RPMI7951 (cell line): Measurements from ENCODE around the gene SLC10A3. TPM values are rescaled to one million over a fixed set of nuclear protein-coding genes. Genes with fewer than 3 reads are reported as not detected.
A peak's percentile ranks its signal among the peaks of the same experiment; 100 is the strongest.
"Not testable (repeated sequence)": the region's sequence is repeated elsewhere in the genome, so short reads cannot be mapped to it uniquely, and the experiment has no call there.

Experiments used
- DNase-seq: peaks from one replicate; pipeline ENCODE4 v3.0.0-alpha.2; 2012; ENCODE audit warnings: low read depth
- total RNA-seq: library from RNA; depleted of rRNA; stranded (reverse); fragments of >200 nt; shearing (Covaris generic); gene quantifications from 2 replicates; pipeline ENCODE4 v1.2.3, GENCODE V29; 2014

Gene SLC10A3
- total RNA-seq, 1 experiment from 2014 or later: 19.5 TPM

DNA sequence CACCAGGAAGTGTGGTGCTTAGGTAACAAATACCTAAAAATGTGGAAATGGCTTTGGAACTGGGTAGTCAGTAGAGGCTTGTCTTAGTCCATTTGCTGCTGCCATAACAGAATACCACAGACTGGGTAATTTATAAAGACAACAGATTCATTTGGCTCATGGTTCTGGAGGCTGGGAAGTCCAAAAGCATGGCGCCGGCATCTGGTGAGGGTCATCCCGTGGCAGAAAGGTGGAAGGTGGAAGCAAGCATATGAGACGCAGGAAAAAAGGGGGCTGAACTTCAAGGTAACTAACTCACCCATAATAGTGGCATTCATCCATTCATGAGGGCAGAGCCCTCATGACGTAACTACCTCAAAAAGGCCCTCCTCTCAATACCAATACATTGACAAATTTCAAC lies 19.0 kb upstream of the SLC10A3 start:
- no peak for DNase-seq

DNA sequence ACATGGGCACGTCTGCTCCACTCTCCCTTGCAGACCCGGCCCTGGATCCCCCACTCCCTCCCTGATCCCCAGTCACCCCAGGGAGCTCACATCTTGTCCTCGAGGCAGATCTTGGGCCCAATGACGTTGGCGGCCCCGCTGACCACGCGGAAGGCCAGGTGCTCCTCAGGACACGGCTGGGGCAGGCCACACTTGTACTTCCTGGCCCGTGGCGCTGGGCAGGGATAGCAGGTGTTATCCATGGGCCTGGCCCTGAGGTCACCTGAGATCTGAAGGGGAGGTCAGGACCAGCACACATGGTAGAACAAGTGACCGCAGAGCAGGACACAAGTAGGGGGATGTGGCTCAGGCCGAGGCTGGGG lies 17.9 kb upstream of the SLC10A3 start:
- no peak for DNase-seq

DNA sequence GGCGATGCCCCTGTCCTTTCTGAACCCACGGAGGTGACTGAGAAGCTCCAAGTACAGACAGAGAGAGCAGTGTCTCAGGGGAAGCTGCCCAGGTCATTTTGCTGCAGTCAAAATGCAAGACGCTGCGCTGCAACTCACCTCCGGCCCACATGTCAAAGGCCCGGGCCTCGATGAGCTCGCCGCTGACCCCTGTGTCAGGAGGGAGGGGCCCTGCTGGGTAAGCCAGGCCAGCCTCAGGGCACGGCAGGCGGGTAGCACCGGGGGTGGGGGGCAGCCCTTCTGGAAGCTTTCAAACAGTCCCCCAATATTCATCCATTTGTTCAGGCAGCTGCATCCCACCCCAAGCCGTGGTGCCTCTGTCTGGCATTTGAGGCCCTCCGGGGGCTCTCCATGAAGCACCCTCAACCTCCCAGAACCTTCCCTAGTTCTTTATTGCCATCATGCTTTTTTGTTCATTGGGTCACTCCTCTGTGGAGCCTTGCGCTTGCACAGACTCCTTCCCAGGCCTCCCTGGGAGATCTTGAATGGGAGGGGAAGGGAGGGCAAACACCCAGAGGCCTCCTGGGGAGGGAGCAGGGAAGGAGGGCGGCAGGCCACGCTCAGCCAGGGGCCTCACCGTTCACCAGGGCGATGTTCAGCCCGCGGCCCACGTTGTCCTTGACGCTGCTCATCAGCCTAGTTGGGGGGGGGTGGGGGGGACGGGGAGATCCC lies 17.4 kb upstream of the SLC10A3 start:
- DNase-seq: no peak

DNA sequence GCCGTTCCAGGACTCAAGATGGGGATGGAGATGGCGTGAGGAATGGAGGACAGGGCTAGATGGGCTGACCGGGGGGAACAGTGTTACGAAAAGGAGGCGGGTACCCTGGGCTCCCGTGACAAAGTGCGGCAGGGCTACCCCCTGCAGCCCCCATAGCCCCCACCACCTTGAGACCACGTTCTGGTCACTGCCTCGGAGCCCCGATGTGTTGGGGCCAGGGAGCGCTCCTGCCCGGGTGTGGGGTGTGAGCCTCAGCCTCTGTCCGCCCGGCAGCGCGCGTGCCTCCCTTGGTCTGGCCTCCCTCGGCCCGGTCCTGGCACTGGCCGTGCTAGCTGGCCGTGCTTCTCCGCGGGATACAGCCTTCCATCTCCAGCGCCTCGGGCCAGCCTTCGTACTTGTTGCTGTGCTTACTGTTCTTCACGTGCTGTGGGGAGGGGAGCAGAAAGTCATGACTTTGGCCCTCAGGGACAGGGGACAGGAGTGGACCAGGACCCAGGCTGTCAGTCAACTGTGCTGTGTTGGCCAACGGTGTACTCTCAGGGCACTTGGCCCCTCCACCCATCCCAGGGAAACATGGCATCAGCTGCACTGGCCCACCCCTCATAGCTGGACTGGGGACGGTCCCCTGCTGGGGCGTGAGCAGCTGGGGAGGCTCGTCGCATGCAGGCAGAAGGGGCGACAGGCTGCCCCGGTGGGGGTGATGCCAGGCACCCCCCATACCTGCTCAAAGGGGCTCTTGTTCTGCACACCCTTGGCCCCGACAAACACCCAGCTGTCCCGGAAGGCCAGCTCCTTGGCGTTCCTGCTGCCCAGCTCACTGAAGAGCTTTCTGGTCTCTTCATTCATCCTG lies 16.3 kb upstream of the SLC10A3 start:
- DNase-seq: no peak

DNA sequence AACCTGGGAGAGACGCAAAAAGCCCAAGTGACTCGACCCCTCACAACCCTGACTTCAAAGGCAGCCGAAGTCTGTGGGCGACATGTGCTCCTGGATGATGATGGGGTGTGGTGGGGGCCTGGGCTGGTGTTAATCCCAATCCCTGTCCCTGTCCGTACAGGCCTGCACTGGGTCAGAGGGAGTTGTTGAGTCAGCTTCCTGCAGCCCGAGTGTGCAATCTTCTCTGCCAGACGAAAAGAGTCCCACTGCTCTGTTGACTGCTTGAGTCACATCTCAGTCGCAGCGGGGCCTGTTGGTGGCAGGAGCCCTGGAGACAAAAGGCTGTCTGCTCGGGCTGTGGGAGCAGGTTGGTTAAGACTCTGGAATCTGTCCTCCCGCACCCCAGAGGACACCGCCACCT lies 15.3 kb upstream of the SLC10A3 start:
- no peak for DNase-seq

DNA sequence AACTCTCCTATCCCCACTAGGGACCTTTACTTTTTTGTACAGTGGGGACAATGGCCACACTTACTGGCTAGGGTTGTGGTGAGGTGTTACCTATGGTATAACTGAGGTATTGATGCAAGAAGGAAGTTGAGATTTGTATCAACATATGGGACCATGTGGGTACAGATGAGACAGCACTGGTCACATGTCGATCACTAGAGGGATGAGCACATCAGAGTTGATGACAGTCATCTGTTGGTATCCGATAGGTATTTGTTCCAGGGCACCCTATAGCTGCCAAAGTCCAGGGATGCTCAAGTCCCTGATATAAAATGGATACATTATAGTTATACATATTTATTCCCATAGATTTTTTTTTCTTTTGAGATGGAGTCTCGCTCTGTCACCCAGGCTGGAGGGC lies 12.6 kb upstream of the SLC10A3 start:
- no peak for DNase-seq

DNA sequence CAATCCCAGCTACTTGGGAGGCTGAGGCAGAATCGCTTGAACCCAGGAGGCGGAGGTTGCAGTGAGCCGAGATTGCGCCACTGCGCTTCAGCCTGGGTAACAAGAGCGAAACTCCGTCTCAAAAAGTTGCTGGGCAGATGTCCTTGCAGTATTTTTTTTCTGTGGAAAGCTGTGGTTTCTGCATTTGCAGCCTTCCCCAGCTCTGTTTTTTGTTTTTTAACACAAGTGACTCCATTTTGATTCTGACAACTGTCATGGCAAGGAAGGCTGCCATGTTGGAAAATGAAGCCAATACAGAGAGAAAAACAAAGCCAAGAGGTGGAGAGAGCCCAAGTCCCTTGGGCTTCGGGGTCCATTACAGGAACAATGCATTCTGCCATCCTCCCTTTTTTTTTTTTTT lies 11.7 kb upstream of the SLC10A3 start:
- no peak for DNase-seq

DNA sequence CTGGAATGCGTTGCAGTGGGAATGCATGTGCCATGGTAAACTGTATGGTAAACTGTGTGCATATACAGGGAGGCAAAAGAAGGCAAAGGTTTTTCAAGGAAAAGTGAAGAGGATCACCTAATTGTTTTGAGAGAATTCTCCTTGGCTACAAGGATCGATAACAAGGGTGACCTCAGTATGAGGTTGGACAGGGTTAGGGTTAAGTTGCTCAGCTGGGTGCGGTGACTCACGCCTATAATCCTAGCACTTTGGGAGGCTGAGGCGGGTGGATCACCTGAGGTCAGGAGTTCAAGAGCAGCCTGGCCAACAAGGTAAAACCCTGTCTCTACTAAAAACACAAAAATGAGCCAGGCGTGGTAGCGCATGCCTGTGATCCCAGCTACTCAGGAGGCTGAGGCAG lies 11.0 kb upstream of the SLC10A3 start:
- not testable (repeated sequence) for DNase-seq

DNA sequence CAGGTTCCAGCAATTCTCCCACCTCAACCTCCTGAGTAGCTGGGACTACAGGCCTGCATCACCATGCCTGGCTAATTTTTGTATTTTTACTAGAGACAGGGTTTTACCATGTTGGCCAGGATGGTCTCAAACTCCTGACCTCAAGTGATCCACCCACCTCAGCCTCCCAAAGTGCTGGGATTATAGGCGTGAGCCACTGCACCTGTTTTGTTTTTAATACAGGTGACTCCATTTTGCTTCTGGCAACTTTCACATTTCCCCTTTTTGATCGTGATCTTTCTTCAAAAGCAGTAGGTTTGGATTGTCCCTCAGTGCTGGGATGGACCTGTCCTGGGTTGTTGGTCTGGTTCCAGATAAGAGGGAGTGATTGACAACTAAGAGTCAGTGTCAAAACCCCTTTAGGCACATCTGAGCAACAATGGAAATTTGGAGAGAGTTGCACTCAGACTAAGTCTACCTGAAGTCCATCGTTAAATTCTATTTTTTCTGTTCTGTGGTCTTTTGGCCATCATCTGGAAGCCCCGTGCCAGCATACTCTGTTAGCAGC lies 6.2 kb upstream of the SLC10A3 start:
- not testable (repeated sequence) for DNase-seq

DNA sequence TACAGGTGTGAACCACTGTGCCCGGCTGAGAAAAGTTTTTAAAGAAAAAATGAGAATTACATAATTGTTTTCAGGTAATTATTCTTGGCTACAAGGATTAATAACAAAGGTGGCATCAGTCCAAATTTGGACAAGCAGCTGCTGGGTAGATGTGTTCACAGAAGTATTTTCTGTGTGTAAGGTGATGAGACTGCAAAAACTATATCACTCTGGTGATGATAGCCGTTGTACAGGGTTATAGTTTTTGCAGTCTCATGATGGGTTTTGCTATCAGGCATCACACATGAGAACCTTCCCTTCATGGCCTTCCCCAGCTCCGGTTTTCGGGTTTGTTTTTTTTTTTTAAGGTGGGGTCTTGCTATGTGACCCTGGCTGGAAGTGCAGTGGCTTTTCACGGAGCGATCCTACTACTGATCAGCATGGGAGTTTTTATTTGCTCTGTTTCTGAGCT lies 5.1 kb upstream of the SLC10A3 start:
- DNase-seq: no peak

DNA sequence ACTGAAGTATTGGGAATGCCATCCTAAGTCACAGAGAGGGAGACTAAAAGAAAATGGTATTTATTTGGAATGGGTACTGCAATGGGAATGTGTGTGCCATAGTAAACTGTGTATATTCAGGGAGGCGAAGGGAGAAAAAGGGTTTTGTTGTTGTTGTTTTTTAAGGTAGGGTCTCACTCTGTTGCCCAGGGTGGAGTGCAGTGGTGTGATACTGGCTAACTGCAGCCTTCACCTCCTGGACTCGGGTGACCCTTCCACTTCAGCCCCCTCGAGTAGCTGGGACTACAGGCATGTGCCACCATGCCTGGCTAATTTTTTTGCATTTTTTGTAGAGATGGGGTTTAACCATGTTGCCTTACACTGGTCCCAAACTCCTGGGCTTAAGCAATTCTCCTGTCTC lies 4.3 kb upstream of the SLC10A3 start:
- no peak for DNase-seq

DNA sequence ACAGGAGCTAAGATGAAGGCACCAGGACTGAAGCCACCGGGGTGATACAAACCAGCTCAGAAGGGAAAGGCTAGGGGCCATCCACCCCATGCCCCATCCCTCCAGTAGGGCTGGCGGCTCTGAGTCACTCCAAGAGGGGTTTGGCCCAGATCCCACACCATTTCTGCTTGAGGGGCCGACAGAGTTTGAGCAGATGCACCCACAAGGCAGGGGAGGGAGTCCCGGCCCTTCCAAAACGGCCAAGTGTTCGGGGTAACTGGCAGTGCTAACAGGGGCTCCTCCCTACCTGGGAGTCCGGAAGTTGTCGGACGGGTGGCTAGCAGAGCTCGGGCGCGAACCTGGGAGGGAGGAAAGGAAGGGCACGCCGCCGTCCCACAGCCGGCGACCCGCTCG lies 412 bp downstream of the SLC10A3 start:
- peak; percentile 74 for DNase-seq

DNA sequence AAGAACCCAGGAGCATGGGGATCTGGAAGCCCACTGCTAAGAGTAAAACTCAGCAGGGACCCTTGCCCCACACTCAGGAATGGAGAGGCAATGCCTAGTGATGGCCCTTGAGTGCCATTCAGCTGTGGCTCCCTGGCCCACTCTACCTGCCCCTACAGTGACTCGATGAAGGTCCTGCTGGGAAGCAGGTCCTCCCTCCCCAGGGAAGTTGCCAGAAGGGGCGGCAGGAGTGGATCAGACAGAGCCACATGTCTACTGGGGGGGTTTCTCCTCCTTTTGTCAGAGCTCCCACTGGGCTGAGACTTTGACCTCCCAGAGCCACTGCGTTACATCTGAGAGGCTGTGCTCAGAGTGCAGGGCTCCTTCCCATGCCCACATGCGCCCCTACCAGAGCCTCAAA lies 1.2 kb downstream of the SLC10A3 start:
- DNase-seq: no peak

DNA sequence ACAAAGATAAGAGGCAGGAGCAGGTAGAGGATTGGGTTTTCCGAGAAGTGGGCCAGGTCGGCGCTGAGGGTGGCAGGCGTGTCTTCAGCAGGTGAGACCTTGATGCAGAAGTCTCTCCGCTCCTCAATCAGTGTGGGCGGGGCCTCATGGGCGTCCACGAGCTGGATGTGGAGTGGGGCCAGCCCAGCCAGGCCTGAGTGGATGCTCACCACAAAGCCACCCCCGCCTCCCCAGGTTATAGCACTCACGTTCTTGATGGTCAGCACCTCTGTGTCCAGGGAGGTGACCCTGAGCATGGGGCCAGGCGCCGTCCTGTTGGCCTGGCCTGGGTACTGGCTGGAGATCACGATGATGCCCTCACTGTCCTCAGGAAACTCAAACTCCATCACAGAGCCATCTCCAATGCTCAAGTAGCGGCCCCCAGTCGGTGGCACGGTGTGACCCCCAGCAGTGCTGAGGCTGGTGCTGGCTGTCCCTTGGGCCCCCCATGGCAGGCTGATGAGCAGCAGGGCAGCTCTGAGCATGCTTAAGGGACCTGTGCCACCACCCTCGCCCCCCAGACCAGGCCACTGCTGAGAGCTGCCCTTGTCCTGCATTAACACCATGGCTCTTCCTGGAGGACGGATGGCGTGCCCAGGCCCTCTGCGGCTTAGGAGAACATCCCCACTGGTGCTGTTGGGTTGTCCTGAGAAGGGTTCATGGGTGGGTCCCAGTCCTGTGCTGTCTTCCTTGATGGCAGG lies 1.9 kb downstream of the SLC10A3 start:
- DNase-seq: no peak

DNA sequence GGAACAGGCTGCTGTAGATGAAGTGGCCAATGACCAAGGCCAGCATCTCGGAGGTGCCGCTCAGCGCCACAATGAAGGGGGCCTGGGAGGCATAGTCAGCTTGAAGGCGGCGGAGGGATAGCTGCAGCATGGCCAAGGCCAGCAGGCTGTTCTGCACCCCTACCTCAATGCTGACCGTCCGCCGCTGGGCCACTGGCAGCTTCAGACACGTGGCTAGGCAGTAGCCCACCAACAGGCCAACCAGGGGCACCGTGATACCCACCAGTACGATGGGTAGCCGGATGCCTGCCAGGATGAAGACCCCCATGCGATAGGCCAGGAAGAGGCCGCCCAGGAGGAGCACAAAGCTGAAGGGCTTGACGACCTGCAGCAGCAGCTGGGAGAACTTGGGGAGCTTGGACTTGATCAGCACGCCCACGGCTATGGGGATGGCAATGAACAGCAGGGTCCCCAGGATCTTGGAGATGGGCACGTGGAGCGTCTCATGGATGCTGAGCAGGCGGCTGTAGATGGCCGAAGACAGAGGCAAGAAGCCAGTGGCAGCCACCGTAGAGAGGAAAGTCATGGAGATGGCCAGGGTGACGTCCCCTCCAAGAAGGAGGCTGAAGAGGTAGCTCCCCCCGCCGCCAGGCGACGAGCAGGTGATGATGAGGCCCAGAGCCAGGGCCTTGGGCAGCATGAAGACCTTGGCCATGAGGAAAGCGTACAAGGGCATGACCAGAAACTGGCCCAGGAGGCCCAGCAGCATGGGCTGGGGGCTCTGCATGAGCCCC lies 2.7 kb downstream of the SLC10A3 start:
- DNase-seq: no peak

DNA sequence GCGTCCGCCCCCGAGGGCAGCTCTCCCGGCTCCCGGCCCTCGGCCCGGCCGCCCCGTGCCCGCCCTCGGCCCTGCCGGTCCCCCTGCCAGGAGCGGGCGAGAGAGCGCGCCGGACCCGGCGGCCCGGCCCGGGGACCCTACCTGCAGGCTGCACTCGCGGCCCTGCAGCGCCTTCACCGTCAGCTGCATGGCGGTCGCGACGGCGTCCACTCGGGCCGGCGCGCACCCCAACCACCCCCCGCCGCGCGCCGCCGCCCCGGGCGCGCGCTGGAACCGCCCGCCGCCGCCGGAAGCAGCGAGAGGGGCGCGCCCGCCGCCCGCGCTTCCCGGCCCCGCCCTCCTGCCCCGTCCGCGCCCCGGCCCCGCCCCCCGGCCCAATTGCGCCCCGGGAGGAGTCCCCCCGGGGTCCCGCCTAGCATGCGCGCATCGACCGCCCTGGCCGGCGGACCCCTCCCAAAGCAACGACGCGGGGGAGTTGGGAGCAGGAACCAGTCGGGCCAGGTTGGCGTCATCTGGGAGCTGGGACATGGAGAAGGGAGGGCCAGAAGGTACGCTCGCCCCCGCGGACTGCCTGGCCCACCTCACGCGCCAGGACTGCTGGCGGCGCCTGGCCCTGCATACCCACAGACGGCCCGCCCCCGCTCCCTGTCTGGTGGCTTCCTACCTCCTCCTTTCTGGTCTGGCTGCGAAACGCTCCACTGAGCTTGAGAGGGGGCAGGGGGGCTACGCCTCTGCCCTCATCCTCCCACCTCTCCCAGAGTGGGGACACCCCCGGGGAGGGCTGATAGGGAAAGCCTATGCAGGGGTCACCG lies 3.8 kb downstream of the SLC10A3 start, which contains the start of gene UBL4A:
Gene UBL4A (minus strand): TSS at position 220 of the 812 bp plus-strand sequence. CDS start 31 bp downstream, at position 189.
- peak; percentile 62 for DNase-seq

DNA sequence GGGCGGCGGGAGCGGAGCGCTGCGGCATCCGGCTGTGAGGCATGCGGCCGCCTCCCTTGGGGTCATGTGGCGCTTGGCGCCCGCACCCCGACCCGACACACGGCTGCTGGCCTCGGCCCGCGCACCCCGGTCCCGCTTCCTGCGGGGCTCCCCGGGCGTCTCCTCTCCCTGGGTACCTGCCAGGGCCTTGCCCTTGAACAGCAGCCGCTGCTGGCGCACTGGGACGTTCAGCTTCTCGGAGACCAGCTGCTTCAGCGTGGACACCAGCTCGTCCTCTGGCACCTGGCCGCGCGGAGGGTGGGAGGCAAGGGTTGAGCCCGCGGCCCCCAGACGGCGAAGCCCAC lies 4.4 kb downstream of the SLC10A3 start:
- no peak for DNase-seq

DNA sequence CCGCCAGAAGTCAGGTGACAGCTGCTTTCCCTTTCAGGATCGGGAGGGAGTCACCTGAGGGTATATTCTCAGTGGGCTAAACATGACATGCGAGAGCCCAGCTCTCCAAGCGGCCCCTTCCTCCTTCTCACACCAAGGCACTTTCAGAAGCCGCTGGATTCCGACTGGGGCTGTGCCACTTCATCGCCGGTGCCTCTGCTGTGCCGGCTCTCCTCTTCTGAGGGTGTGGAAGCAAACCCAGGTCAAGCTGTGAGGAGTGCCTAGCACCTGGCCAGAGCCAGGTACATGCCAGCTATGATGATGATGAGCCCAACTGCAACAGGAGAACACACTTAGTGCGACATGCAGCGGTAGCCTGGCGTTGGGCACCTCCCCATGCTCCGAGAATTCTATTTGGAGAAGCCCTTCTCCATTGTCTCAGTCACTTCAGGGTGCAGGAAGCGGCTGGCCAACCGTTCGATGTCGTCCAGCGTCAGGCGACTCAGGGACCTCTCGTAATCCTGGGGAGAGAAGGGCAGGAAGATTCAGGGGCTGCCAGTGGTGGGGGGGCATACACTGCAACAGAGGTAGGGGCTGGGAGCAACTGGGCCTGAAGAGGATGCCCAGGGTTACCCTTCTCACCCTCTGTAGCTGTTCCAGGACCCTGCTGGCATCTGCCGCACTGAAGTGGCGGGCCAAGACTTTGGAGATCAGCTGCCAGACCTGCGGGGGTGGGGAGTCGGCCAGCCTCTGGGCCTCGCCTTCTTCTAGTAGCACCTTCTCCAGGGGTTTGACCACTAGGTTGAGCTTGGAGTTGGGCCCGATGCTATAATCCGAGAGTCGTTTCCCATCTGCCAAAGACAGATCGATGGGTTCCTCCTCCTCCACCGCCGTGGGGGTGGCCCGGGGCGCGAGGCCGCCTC lies 5.0 kb downstream of the SLC10A3 start:
- DNase-seq: no peak
